Mononuclear cell (primary cell): ENCODE data around the gene NTSR1. TPM values are rescaled to one million over a fixed set of nuclear protein-coding genes. Genes with fewer than 3 reads are reported as not detected.

Experiments
- H3K27me3 ChIP-seq: 2 replicates; pipeline ENCODE4 v1.6.0; 2011; ENCODE audit warnings: low read length, control low read depth; ENCODE audit not compliant: insufficient read depth
- H3K4me1 ChIP-seq: 2 replicates; pipeline ENCODE4 v1.5.1; 2011; ENCODE audit warnings: mild to moderate bottlenecking, low read length, control low read depth; ENCODE audit not compliant: insufficient read depth
- H3K4me3 ChIP-seq: 2 replicates; pipeline ENCODE4 v1.5.1; 2011; ENCODE audit warnings: mild to moderate bottlenecking, low read length, moderate library complexity
- H3K9me3 ChIP-seq: 2 replicates; pipeline ENCODE4 v1.5.1; 2011; ENCODE audit warnings: low read depth, mild to moderate bottlenecking, control low read depth, low read length
- total RNA-seq: library from RNA; depleted of rRNA; stranded (reverse); fragments of >200 nt; gene quantifications from one replicate; pipeline ENCODE4 v1.2.3, GENCODE V29; 2012

NTSR1 gene
- total RNA-seq, 1 donor = 0.73 TPM

GRCh38 chr20:62728781-62729300 is 20.2 kb downstream of the NTSR1 start:
- Histone ChIP-seq H3K9me3 (no peaks in the 10 kb centered on the region), H3K27me3 (no peaks in the 10 kb centered on the region), H3K4me1 (peaks cover 46% of the 10 kb centered on the region), H3K4me3 (no peak overlapping the region)

DNA sequence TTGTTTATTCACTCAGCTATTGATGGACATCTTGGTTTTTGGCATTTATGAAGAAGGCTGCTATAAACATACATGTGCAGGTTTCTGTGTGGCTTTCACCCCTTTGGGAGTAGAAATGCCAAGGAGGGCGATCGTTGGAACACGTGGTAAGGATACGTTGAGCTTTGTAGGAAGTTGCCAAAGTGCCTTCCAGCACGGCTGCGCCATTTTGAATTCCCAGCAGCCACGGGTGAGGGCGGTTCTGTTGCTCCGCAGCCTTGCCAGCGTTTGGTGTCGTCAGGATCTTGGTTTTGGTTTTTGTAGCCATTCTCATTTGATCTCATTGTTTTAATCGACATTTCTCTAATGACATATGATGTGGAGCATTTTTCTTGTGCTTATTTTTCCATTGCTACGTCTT is 21.8 kb downstream of the NTSR1 start:
- H3K4me1 ChIP-seq = peaks cover 62% of the 10 kb centered on the region
- no peaks in the 10 kb centered on the region for H3K9me3 ChIP-seq
- no peaks in the 10 kb centered on the region for H3K27me3 ChIP-seq
- no peak overlapping the region for H3K4me3 ChIP-seq

DNA sequence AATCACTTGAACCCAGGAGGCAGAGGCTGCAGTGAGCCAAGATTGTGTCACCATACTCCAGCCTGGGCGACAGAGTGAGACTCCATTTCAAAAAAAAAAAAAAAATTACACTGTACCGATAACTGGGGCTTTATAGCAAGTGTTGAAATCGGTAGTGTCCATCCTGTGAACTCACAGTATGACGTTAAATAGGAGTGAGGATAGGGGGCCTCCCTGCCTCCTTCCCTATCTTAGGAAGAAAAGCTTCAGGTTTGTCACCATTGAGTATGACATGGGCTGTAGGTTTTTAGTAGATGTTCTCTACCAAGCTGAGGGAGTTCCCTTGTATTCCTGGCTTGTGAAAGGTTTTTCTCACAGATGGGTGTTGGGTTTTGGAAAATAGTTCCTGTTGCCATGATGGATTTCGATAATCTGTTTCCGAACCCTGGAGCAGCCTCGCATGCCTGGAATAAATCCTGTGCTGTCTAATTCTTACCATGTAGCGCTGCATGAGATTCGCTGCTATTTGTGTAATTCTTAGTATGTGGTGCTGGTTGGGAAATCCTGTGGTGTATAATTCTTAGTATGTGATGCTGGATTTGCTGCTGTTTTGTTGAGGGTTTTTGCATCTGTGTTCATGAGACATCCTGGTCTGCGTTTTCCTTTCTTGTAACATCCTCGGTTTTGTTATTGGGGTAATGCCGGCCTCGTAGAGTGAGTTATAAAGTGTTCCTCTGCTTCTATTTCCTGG is 23.6 kb downstream of the NTSR1 start:
- no peaks in the 10 kb centered on the region for H3K27me3 ChIP-seq
- no peaks in the 10 kb centered on the region for H3K9me3 ChIP-seq
- H3K4me3 ChIP-seq = no peak overlapping the region
- peaks cover 66% of the 10 kb centered on the region for H3K4me1 ChIP-seq

GRCh38 chr20:62732842-62733525 is 24.3 kb downstream of the NTSR1 start:
- Histone ChIP-seq H3K27me3 (no peaks in the 10 kb centered on the region), H3K4me1 (peaks cover 58% of the 10 kb centered on the region)

DNA sequence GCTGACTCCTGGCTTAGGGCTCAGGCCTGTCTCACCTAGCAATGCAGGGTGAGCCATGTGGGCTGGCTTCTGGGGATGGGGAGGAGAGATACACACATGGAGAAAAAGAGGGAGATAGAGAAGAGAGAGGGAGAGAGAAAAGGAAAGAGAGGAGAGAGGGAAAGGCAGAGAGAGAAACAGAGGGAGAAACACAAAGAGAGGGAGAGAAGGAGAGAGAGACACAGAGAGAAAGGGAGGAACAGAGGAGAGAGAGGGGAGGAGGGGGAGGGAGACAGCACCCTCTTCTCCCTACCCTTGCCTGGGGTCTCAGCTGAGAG is 24.8 kb downstream of the NTSR1 start:
- H3K4me1 ChIP-seq = peaks cover 56% of the 10 kb centered on the region
- H3K27me3 ChIP-seq = no peaks in the 10 kb centered on the region
- no peak overlapping the region for H3K4me3 ChIP-seq
- no peaks in the 10 kb centered on the region for H3K9me3 ChIP-seq

More at GRCh38 chr20:62732842-62733525, 24.3 kb downstream of the NTSR1 start:
- Histone ChIP-seq H3K9me3 (no peaks in the 10 kb centered on the region), H3K4me3 (no peak overlapping the region)

DNA sequence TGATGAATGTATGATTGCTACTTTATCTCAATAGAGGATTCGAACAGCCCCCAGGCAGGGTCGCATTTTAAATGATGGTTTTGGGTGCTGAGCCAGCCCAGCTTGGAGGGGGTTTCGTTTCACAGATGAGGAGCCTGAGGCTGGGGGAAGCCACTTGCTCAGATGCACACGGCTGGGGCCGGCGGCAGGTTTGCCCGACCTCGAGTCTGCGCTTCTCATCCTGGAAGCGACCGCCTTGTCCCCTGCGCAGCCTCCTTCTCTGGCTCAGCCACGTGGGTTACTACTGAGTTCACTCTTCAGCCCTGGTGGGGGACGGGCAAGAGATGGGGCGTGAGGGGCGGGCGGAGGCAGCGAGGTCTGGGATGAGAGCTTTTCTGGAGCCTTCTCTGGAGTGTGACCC is 25.3 kb downstream of the NTSR1 start:
- Histone ChIP-seq H3K27me3 (no peaks in the 10 kb centered on the region), H3K4me3 (no peak overlapping the region), H3K9me3 (no peaks in the 10 kb centered on the region), H3K4me1 (peaks cover 56% of the 10 kb centered on the region)

DNA sequence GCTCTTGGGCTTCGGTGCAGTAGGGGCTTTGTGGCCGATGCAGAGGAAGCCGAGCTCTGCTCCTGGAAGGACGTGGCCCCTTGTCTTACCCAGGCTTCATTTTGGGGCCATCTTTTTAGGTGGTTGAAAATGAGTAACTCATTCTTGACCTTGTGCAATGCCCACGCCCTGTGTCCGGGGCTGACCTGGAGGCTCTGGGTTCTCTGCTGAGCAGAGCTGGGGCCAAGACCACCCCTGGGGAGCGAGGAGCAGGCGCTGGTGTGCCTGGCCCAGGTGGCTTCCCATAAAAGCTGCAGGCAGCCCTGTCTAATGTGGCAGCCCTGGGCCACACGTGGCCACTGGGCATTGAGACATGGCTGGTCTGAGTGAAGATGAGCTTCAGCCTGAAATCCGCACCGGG is 25.7 kb downstream of the NTSR1 start:
- H3K4me3 ChIP-seq = no peak overlapping the region
- H3K4me1 ChIP-seq = peaks cover 56% of the 10 kb centered on the region
- no peaks in the 10 kb centered on the region for H3K9me3 ChIP-seq
- no peaks in the 10 kb centered on the region for H3K27me3 ChIP-seq

GRCh38 chr20:62734881-62735280 is 26.2 kb downstream of the NTSR1 start:
- H3K4me3 ChIP-seq = no peak overlapping the region

DNA sequence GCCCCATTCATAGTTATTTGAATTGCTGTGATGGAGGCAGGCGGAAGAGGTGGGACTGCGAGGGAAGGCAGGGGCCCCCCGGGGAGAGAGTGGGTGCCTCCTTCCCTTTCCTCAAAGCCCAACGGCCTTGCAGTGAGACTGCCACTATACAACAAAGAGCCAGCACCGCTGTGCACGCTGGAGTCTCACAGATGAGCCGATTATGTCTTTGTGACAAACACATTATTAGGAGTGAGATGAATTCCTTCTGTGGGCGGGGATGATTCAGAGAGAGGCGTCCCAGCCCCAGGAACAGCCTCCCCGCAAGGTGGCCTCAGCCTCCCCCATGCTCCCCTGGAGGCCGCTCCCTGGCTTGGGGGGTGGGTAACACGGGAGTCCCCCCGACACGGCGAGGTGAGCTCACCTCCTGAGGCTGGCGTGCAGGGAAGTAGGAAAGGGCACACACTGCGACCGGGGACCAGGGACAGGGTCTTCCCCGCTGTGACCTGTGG is 26.7 kb downstream of the NTSR1 start:
- H3K4me1 ChIP-seq = peaks cover 62% of the 10 kb centered on the region
- no peaks in the 10 kb centered on the region for H3K9me3 ChIP-seq
- H3K27me3 ChIP-seq = no peaks in the 10 kb centered on the region
- H3K4me3 ChIP-seq = no peak overlapping the region

More at GRCh38 chr20:62734881-62735280, 26.2 kb downstream of the NTSR1 start:
- H3K27me3 ChIP-seq = no peaks in the 10 kb centered on the region
- peaks cover 59% of the 10 kb centered on the region for H3K4me1 ChIP-seq
- no peaks in the 10 kb centered on the region for H3K9me3 ChIP-seq

GRCh38 chr20:62736026-62736406 is 27.4 kb downstream of the NTSR1 start:
- no peak overlapping the region for H3K4me3 ChIP-seq
- no peaks in the 10 kb centered on the region for H3K9me3 ChIP-seq
- H3K4me1 ChIP-seq = peaks cover 68% of the 10 kb centered on the region
- no peaks in the 10 kb centered on the region for H3K27me3 ChIP-seq

DNA sequence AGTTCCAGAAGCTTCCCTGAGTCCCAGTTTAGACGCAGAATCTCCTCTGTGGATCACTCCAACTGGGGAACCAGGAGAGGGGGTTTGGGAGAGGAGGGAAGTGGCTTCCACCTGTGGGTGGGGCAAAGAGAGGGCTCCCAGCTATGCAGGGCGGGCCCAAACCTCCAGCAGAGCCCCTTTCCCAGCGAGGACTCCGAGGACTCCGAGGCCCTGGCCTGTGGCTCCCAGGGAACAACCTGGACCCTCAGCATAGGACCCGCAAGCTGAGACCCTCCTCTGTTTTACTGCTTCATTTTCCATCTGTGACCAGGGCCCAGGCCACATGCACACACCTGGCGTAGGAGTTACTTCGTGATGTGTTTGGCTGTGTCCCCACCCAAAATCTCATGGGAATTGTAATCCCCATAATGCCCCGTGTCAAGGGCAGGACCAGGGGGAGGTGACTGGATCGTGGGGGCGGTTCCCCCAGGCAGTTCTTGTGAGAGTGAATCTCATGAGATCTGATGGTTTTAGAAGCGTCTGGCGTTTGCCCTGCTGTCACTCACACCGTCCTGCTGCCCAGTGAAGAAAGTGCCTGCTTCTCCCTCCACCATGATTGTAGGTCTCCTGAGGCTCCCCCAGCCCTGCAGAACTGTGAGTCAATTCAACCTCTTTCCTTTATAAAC is 27.9 kb downstream of the NTSR1 start:
- Histone ChIP-seq H3K27me3 (no peaks in the 10 kb centered on the region), H3K4me1 (peaks cover 73% of the 10 kb centered on the region), H3K9me3 (no peaks in the 10 kb centered on the region), H3K4me3 (no peak overlapping the region)

DNA sequence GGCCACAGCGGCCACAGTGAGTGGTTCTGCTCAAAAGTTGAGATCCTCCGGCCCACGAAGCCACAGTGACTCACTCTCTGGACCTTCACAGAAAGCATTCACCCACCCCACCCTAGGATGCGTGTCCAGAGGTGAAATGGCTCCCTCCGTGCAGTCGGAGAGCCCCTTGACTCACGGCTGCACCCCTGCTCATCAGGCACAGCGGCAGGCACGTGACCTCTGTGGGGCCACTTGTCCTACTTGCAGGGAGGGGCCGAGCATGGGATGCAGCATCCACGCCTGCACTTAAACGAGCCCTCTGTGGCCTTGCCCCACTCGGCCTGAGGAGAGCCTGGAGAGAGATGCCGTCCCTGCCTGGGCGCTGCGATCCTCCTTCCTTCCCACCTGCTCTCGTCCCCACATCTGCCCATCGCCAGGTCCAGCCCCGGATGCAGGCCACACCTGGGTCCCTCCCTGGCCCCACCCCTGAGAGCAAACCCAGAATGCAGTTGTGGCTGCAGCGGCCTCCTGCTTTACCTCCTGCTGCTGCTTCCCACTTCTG is 28.7 kb downstream of the NTSR1 start:
- Histone ChIP-seq H3K4me1 (peaks cover 73% of the 10 kb centered on the region), H3K9me3 (no peaks in the 10 kb centered on the region), H3K27me3 (no peaks in the 10 kb centered on the region), H3K4me3 (no peak overlapping the region)

GRCh38 chr20:62738025-62738881 is 29.6 kb downstream of the NTSR1 start:
- no peak overlapping the region for H3K4me3 ChIP-seq
- peaks cover 66% of the 10 kb centered on the region for H3K4me1 ChIP-seq
- no peaks in the 10 kb centered on the region for H3K27me3 ChIP-seq
- H3K9me3 ChIP-seq = no peaks in the 10 kb centered on the region

DNA sequence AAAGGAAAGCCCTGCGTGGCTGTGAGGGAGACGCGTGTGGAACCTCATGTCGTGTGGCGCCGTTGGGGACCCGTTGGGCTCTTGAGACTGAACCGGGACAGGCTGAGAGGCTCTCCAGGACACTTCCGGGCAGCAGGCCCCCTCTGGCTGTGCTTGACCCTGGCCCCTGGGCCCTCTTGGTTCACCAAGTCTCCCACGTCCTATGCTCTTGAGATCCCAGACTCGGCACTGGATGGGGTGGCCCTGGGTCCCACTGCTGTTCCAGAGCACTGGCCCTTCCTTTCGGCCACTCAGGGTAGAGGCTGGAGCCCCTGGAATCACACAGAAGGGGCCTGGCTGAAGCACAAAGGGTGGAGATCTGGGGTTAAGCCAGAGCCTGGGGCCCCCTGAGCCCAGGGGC is 30.4 kb downstream of the NTSR1 start:
- peaks cover 59% of the 10 kb centered on the region for H3K4me1 ChIP-seq
- no peaks in the 10 kb centered on the region for H3K27me3 ChIP-seq
- H3K9me3 ChIP-seq = no peaks in the 10 kb centered on the region
- H3K4me3 ChIP-seq = no peak overlapping the region
